CD4-positive, alpha-beta T cell (primary cell): ENCODE data around the gene RPUSD4. TPM values are rescaled to one million over a fixed set of nuclear protein-coding genes. Genes with fewer than 3 reads are reported as not detected.

ENCODE experiments used
- ATAC-seq: fragments of 200-7000 bp; cut with Tn5 transposase; one replicate; pipeline ENCODE4 v1.10.0; 2022; ENCODE audit warnings: mild to moderate bottlenecking; ENCODE audit not compliant: poor library complexity
- CTCF ChIA-PET: fragments of 350-600 bp; sonication (Branson Sonifier 250); formaldehyde crosslinking; loops from one replicate; lab custom pipeline; 2021; ENCODE audit warnings: antibody characterized with exemption, inconsistent platforms; lab: Charles Lee
- POLR2A ChIA-PET: fragments of 350-600 bp; sonication (Branson Sonifier 250); formaldehyde crosslinking; loops from one replicate; lab custom pipeline; 2021; ENCODE audit warnings: antibody characterized with exemption, inconsistent platforms; lab: Charles Lee
- DNase-seq, 14 experiments: peaks; one replicate each; pipeline ENCODE4 v3.0.0-alpha.2; 2013 to 2020; ENCODE audit warnings: mixed read lengths in 2 of 14
- H3K27ac ChIP-seq, 2 donors: one replicate each; pipeline versions ENCODE4 v1.5.1 to v1.7.0; 2013; ENCODE audit warnings: low read length in 2 of 2, low read depth in 1 of 2, mild to moderate bottlenecking in 1 of 2
- H3K27me3 ChIP-seq, 2 experiments: 1 replicate in 1 of 2; 2 replicates in 1 of 2; pipeline versions ENCODE4 v1.6.1 to v1.7.0; 2013; ENCODE audit warnings: low read length in 2 of 2, control low read depth in 1 of 2, mild to moderate bottlenecking in 1 of 2, moderate library complexity in 1 of 2; ENCODE audit not compliant: insufficient read depth in 2 of 2, control insufficient read depth in 1 of 2
- H3K36me3 ChIP-seq: one replicate; pipeline ENCODE4 v1.6.1; 2013; ENCODE audit warnings: low read length, control low read depth; ENCODE audit not compliant: insufficient read depth
- H3K4me1 ChIP-seq: one replicate; pipeline ENCODE4 v1.6.1; 2013; ENCODE audit warnings: low read length, control low read depth; ENCODE audit not compliant: insufficient read depth
- H3K4me3 ChIP-seq: one replicate; pipeline ENCODE4 v1.5.1; 2013; ENCODE audit warnings: mild to moderate bottlenecking, low read length, moderate library complexity
- H3K9me3 ChIP-seq, 2 experiments: 1 replicate in 1 of 2; 2 replicates in 1 of 2; pipeline versions ENCODE4 v1.6.1 to v1.7.0; 2013; ENCODE audit warnings: low read length in 2 of 2, mild to moderate bottlenecking in 2 of 2, control low read depth in 1 of 2, moderate library complexity in 1 of 2; ENCODE audit not compliant: control insufficient read depth in 1 of 2, insufficient read depth in 1 of 2
- H3K27ac Mint-ChIP-seq: one replicate; pipeline ENCODE4 v1.8.0; 2020; ENCODE audit warnings: mixed read lengths
- H3K27me3 Mint-ChIP-seq: one replicate; pipeline ENCODE4 v1.8.0; 2021; ENCODE audit warnings: mixed read lengths
- H3K36me3 Mint-ChIP-seq: one replicate; pipeline ENCODE4 v1.8.0; 2021; ENCODE audit warnings: low read depth, mixed read lengths
- H3K4me1 Mint-ChIP-seq: one replicate; pipeline ENCODE4 v1.8.0; 2021; ENCODE audit warnings: low read depth, mixed read lengths
- H3K4me3 Mint-ChIP-seq: one replicate; pipeline ENCODE4 v1.8.0; 2020; ENCODE audit warnings: mild to moderate bottlenecking, mixed read lengths
- H3K9me3 Mint-ChIP-seq: one replicate; pipeline ENCODE4 v1.8.0; 2020; ENCODE audit warnings: mixed read lengths
- CTCF ChIP-seq: fragments of 200-600 bp; IDR thresholded peaks from one replicate; pipeline ENCODE4 v1.8.0; 2022; ENCODE audit warnings: antibody characterized with exemption, mild to moderate bottlenecking
- intact Hi-C, 2 experiments: fragments of 100-400 bp; cut with DNase I in 1 of 2; cut with micrococcal nuclease in 1 of 2; formaldehyde crosslinking; loops; one replicate each; pipeline versions ENCODE4 v1.15.1 to v1.9.0; 2023 to 2025; cut with DNase I, micrococcal nuclease
- total RNA-seq, 174 experiments: library from RNA in 2 of 174; stranded (reverse) in 2 of 174; gene quantifications; one replicate each; pipeline ENCODE4 v1.2.3 and lab custom pipeline; 2021 to 2026

RPUSD4 gene
- total RNA-seq, 2 experiments from 2014 or later = 33.1 to 37.6 TPM

GRCh38 chr11:126191379-126192073 lies 19.9 kb downstream of the RPUSD4 start:
- TF ChIP-seq CTCF = no peak
- Histone ChIP-seq H3K36me3 (peaks cover 33% of the 10 kb centered on the region), H3K27me3 (no peaks in the 10 kb centered on the region), H3K4me3 (no peak overlapping the region), H3K4me1 (no peaks in the 10 kb centered on the region), H3K27ac (no peak overlapping the region), H3K9me3 (no peaks in the 10 kb centered on the region)
- Mint-ChIP-seq H3K27ac (no peak overlapping the region), H3K4me1 (no peaks in the 10 kb centered on the region), H3K9me3 (peaks cover 3% of the 10 kb centered on the region), H3K36me3 (peaks cover 41% of the 10 kb centered on the region), H3K27me3 (no peaks in the 10 kb centered on the region), H3K4me3 (no peak overlapping the region)
- intact Hi-C loops = loop anchor here in 1 of 2 experiments (10.0 kb wide), 1 partner anchor 567 kb away; the partner anchor contains the start of gene CHEK1
- ChIA-PET POLR2A (no interaction called here), CTCF (no interaction called here)
- DNase-seq (no peak), ATAC-seq (no peak)

GRCh38 chr11:126190792-126191191 lies 20.7 kb downstream of the RPUSD4 start:
- no peak for TF ChIP-seq CTCF
- ATAC-seq = no peak
- no peak overlapping the region for H3K27ac ChIP-seq
- H3K4me1 ChIP-seq = no peaks in the 10 kb centered on the region
- no peaks in the 10 kb centered on the region for H3K4me1 Mint-ChIP-seq
- H3K27me3 Mint-ChIP-seq = no peaks in the 10 kb centered on the region
- H3K27ac Mint-ChIP-seq = no peak overlapping the region
- DNase-seq = no peak
- H3K4me3 ChIP-seq = no peak overlapping the region
- no peaks in the 10 kb centered on the region for H3K9me3 ChIP-seq
- POLR2A ChIA-PET = no interaction called here
- no peak overlapping the region for H3K4me3 Mint-ChIP-seq
- no peaks in the 10 kb centered on the region for H3K27me3 ChIP-seq
- no peaks in the 10 kb centered on the region for H3K9me3 Mint-ChIP-seq
- intact Hi-C loops = loop anchor here in 1 of 2 experiments (10.0 kb wide), 1 partner anchor 566 kb away; the partner anchor contains the start of gene CHEK1
- CTCF ChIA-PET = no interaction called here
- peaks cover 34% of the 10 kb centered on the region for H3K36me3 Mint-ChIP-seq
- H3K36me3 ChIP-seq = peaks cover 27% of the 10 kb centered on the region

GRCh38 chr11:126189109-126189929 lies 22.1 kb downstream of the RPUSD4 start:
- H3K36me3 Mint-ChIP-seq = peaks cover 19% of the 10 kb centered on the region
- CTCF ChIA-PET = no interaction called here

More at GRCh38 chr11:126189109-126189929, 22.1 kb downstream of the RPUSD4 start:
- Histone ChIP-seq H3K27me3 (no peaks in the 10 kb centered on the region), H3K27ac (no peak overlapping the region), H3K9me3 (no peaks in the 10 kb centered on the region), H3K36me3 (peaks cover 27% of the 10 kb centered on the region), H3K4me3 (no peak overlapping the region), H3K4me1 (no peaks in the 10 kb centered on the region)
- no peak overlapping the region for H3K27ac Mint-ChIP-seq
- no peak overlapping the region for H3K4me3 Mint-ChIP-seq
- intact Hi-C loops = no loop called here
- H3K9me3 Mint-ChIP-seq = no peaks in the 10 kb centered on the region
- POLR2A ChIA-PET = no interaction called here
- ATAC-seq (no peak), DNase-seq (no peak)
- H3K27me3 Mint-ChIP-seq = no peaks in the 10 kb centered on the region
- no peaks in the 10 kb centered on the region for H3K4me1 Mint-ChIP-seq
- no peak for TF ChIP-seq CTCF
